GM18861 (cell line): Measurements from ENCODE around the gene TRAIP.

Experiments used
- ATAC-seq: cut with Tn5 transposase; IDR thresholded peaks from one replicate; pipeline ENCODE4 v1.9.1; 2021; ENCODE audit not compliant: unreplicated experiment

Gene TRAIP

GRCh38 chr3:49876567-49876966, 20.2 kb upstream of the TRAIP start:
- no peak for ATAC-seq

- ATAC-seq, result no peak
These were observed 17.3 kb upstream of the TRAIP start for GRCh38 chr3:49873623-49874022.

- ATAC-seq, result no peak
These were observed 16.5 kb upstream of the TRAIP start for GRCh38 chr3:49872801-49873281.

- no peak for ATAC-seq
These were observed 15.3 kb upstream of the TRAIP start for GRCh38 chr3:49871531-49872153.

GRCh38 chr3:49869525-49870126, 13.3 kb upstream of the TRAIP start, which contains the start of gene CAMKV:
Gene CAMKV (minus strand): TSS chr3:49869906. CDS start chr3:49862388, 7,518 bp downstream.
- ATAC-seq, result no peak

- no peak for ATAC-seq
These were observed 12.6 kb upstream of the TRAIP start for GRCh38 chr3:49868862-49869466.

- no peak for ATAC-seq
These were observed 11.5 kb upstream of the TRAIP start for GRCh38 chr3:49867871-49868321.

GRCh38 chr3:49867400-49867799, 11.0 kb upstream of the TRAIP start:
- ATAC-seq, result no peak

GRCh38 chr3:49865198-49865784, 8.9 kb upstream of the TRAIP start:
- no peak for ATAC-seq

GRCh38 chr3:49864505-49864904, 8.1 kb upstream of the TRAIP start:
- ATAC-seq, result no peak

GRCh38 chr3:49859576-49860305, 3.4 kb upstream of the TRAIP start:
- no peak for ATAC-seq

- no peak for ATAC-seq
These were observed 702 bp downstream of the TRAIP start for GRCh38 chr3:49855662-49856061.

GRCh38 chr3:49845694-49846093, 10.7 kb downstream of the TRAIP start:
- no peak for ATAC-seq

GRCh38 chr3:49844464-49845183, 11.7 kb downstream of the TRAIP start:
- no peak for ATAC-seq

GRCh38 chr3:49842843-49843517, 13.4 kb downstream of the TRAIP start:
- no peak for ATAC-seq

GRCh38 chr3:49841806-49842205, 14.6 kb downstream of the TRAIP start:
- no peak for ATAC-seq

GRCh38 chr3:49841126-49841696, 15.2 kb downstream of the TRAIP start:
- ATAC-seq, result no peak

GRCh38 chr3:49840388-49840787, 16.0 kb downstream of the TRAIP start:
- no peak for ATAC-seq

- ATAC-seq, result no peak
These were observed 17.1 kb downstream of the TRAIP start for GRCh38 chr3:49839193-49839809.
